CD4-positive, alpha-beta T cell treated with Interleukin-4 for 4 hours (primary cell): ENCODE data around the gene CREM.

Experiments
- DNase-seq: peaks from one replicate; pipeline ENCODE4 v3.0.0-alpha.2; 2020

The CREM gene

GRCh38 chr10:35223016-35223415 lies 96.4 kb downstream of the CREM start:
- no peak for DNase-seq

GRCh38 chr10:35224045-35224740 lies 97.5 kb downstream of the CREM start:
- no peak for DNase-seq

GRCh38 chr10:35225204-35225603 lies 98.6 kb downstream of the CREM start:
- DNase-seq = peak; percentile 76

GRCh38 chr10:35226507-35226906 lies 99.9 kb downstream of the CREM start:
- no peak for DNase-seq

- DNase-seq = no peak
Measured at GRCh38 chr10:35228058-35228457, 101.4 kb downstream of the CREM start.

GRCh38 chr10:35231646-35232045 lies 105.0 kb downstream of the CREM start:
- DNase-seq = no peak

GRCh38 chr10:35232527-35232926 lies 105.9 kb downstream of the CREM start:
- DNase-seq = no peak

DNA sequence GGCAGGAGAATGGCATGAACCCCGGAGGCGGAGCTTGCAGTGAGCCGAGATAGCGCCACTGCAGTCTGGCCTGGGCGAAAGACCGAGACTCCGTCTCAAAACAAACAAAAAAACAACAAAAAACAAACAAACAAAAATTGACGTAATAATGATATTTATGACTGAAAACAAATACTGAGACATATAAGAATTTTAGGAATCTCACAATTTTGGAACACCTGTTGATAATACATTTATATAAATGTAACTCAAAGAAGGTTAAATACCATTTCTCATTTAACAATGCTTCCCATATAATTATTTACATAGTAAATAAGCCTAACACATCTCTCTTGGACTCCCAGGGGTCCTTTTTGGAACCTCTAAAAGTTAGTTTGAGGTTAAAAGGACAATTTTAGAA lies 107.4 kb downstream of the CREM start:
- no peak for DNase-seq

GRCh38 chr10:35236739-35237138 lies 110.1 kb downstream of the CREM start:
- DNase-seq = no peak

GRCh38 chr10:35237766-35238512 lies 111.3 kb downstream of the CREM start:
- DNase-seq = no peak

DNA sequence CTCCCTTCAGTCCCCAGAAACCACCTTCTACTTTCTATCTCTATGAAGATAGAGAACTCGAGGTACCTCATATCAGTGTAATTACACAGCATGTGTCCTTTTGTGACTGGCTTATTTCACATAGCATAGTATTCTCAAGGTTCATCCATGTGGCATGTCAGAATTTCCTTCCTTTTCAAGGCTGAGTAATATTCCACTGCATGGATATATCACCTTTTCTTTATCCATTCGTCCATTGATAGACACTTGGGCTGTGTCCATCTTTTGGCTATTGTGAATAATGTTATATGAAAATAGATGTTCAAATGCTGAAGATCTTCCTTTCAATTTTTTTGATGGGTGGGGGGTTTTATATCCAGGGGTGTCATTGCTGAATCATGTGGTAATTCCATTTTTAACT lies 117.9 kb downstream of the CREM start:
- no peak for DNase-seq

GRCh38 chr10:35246770-35247343 lies 120.2 kb downstream of the CREM start:
- no peak for DNase-seq

DNA sequence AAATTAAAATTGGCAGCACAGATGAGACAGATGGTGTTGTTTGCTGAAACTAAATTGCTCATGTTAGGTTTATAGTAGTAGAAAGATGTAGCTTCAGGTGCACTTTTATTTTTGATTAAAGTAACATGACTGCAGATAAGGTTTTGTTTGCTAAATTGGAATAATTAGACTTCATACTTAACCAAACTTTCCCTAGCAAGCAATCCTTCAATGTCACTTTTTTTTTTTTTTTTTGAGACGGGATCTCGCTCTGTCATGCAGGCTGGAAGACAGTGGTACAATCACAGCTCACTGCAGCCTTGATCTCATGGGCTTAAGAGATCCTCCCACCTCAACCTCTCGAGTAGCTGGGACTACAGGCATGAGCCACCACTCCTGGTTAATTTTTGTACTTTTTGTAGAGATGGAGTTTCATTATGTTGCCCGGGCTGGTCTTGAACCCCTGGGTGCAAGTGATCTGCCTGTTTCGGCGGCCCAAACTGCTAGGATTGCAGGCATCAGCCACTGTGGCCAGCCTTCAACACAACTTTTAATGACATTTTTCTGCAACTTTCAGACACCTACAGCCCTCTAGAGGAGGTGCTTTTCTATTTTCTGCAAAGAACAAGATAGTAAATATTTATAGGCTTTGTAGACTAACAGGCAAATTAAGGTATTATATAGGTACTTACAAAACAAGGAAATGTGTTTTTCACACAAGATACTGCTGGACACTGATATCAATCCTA lies 124.9 kb downstream of the CREM start:
- no peak for DNase-seq

DNA sequence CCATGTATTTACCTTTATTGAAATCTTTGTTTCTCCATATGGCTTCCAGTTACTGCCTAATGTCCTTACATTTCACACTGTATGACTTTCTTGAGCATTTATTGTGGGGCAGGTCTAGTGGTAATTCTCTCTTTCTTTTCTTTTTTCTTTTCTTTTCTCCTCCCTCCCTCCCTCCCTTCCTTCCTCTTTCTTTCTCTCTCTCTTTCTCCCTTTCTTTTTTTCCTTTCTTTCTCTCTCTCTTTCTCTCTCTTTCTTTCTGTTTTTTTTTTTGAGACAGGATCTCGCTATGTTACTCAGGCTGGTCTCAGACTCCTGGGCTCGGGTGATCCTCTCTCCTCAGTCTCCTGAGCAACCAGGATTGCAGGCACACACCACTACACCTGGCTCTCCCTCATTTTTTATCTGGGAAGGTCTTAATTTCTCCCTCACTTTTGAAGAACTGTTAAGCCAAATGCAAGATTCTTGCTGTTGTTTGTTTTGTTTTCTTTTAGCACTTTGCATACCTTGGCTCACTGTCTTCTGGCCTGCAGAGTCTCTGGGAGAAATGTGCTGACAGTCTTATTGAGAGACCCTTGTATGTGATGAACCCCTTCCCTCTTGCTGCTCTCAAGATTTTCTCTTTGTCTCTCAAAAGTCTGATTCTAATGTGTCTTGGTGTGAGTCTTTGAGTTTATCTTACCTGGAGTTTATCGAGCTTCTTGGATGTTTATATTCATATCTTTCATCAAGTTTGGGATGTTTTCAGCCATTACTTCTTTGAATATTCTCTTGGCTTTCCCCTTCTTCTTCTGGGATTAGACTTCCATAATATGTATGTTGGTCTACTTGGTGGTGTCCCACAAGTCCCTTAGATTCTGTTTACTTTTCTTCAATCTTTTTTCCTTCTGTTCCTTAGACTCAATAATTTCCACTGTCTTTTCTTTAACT lies 130.7 kb downstream of the CREM start:
- DNase-seq = no peak

- no peak for DNase-seq
Measured at GRCh38 chr10:35259769-35260397, 133.2 kb downstream of the CREM start.

DNA sequence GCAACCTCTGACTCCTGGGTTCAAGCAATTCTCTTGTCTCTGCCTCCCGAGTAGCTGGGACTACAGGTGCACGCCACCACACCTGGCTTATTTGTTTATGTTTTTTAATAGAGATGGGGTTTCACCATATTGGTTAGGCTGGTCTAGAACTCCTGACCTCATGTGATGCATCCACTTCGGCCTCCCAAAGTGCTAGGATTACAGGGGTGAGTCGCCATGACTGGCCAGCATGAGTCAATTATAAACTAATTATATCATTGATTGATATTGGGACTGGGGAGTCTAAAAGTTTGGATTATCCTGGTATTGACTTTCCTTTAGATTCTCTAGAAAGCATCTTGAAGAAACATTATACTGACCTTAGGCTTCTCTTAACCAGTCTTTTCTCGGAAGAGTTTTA lies 135.8 kb downstream of the CREM start:
- DNase-seq = no peak
